Activated naive CD4-positive, alpha-beta T cell treated with anti-CD3 and anti-CD28 coated beads, Interleukin-2, amount 50 U/mL, for 24 hours (primary cell): ENCODE data around the gene CCDC57.

ENCODE experiments used
- H3K27ac Mint-ChIP-seq: one replicate; pipeline ENCODE4 v1.8.0; 2021; ENCODE audit warnings: mild to moderate bottlenecking, mixed read lengths
- H3K27me3 Mint-ChIP-seq: one replicate; pipeline ENCODE4 v1.8.0; 2021; ENCODE audit warnings: mixed read lengths
- H3K36me3 Mint-ChIP-seq: one replicate; pipeline ENCODE4 v1.8.0; 2021; ENCODE audit warnings: mixed read lengths
- H3K4me1 Mint-ChIP-seq: one replicate; pipeline ENCODE4 v1.8.0; 2021; ENCODE audit warnings: mixed read lengths
- H3K4me3 Mint-ChIP-seq: one replicate; pipeline ENCODE4 v1.8.0; 2021; ENCODE audit warnings: mild to moderate bottlenecking, mixed read lengths
- H3K9me3 Mint-ChIP-seq: one replicate; pipeline ENCODE4 v1.8.0; 2021; ENCODE audit warnings: mixed read lengths

Gene CCDC57

GRCh38 chr17:82100502-82101298 is 111.9 kb downstream of the CCDC57 start:
- Mint-ChIP-seq H3K27ac (no peak overlapping the region), H3K4me1 (peaks cover 18% of the 10 kb centered on the region), H3K27me3 (no peaks in the 10 kb centered on the region), H3K36me3 (no peaks in the 10 kb centered on the region), H3K9me3 (no peaks in the 10 kb centered on the region), H3K4me3 (peak overlapping the region; percentile 19)

- Mint-ChIP-seq H3K27ac (peak overlapping the region; percentile 92), H3K9me3 (no peaks in the 10 kb centered on the region), H3K4me1 (peaks cover 9% of the 10 kb centered on the region), H3K27me3 (no peaks in the 10 kb centered on the region), H3K4me3 (peak overlapping the region; percentile 84), H3K36me3 (no peaks in the 10 kb centered on the region)
These were observed 113.5 kb downstream of the CCDC57 start for GRCh38 chr17:82098939-82099763.

GRCh38 chr17:82098169-82098938 is 114.3 kb downstream of the CCDC57 start, which contains the start of gene FASN:
Gene FASN (minus strand): TSS chr17:82098236. CDS start chr17:82096445, 1,791 bp downstream.
- Mint-ChIP-seq H3K9me3 (no peaks in the 10 kb centered on the region), H3K4me1 (peaks cover 7% of the 10 kb centered on the region), H3K27me3 (no peaks in the 10 kb centered on the region), H3K36me3 (peaks cover under 1% of the 10 kb centered on the region), H3K4me3 (peak within 1 kb of the TSS; percentile 84), H3K27ac (peak within 1 kb of the TSS; percentile 30)

GRCh38 chr17:82097919-82098168 is 114.8 kb downstream of the CCDC57 start:
- Mint-ChIP-seq H3K36me3 (peaks cover 2% of the 10 kb centered on the region), H3K27me3 (no peaks in the 10 kb centered on the region), H3K4me3 (peak overlapping the region; percentile 47), H3K9me3 (no peaks in the 10 kb centered on the region), H3K27ac (no peak overlapping the region), H3K4me1 (peaks cover 7% of the 10 kb centered on the region)

GRCh38 chr17:82097184-82097918 is 115.3 kb downstream of the CCDC57 start:
- Mint-ChIP-seq H3K4me3 (peak overlapping the region; percentile 68), H3K4me1 (peaks cover 7% of the 10 kb centered on the region), H3K27me3 (no peaks in the 10 kb centered on the region), H3K36me3 (peaks cover 2% of the 10 kb centered on the region), H3K27ac (peak overlapping the region; percentile 30), H3K9me3 (no peaks in the 10 kb centered on the region)

GRCh38 chr17:82096709-82097183 is 115.9 kb downstream of the CCDC57 start:
- Mint-ChIP-seq H3K4me1 (peaks cover 7% of the 10 kb centered on the region), H3K4me3 (peak overlapping the region; percentile 68), H3K27ac (peak overlapping the region; percentile 30), H3K36me3 (peaks cover 2% of the 10 kb centered on the region), H3K9me3 (no peaks in the 10 kb centered on the region), H3K27me3 (no peaks in the 10 kb centered on the region)

- Mint-ChIP-seq H3K9me3 (no peaks in the 10 kb centered on the region), H3K27ac (no peak overlapping the region), H3K36me3 (peaks cover 2% of the 10 kb centered on the region), H3K4me3 (peak overlapping the region; percentile 68), H3K4me1 (peaks cover 7% of the 10 kb centered on the region), H3K27me3 (no peaks in the 10 kb centered on the region)
These were observed 116.6 kb downstream of the CCDC57 start for GRCh38 chr17:82095777-82096708.

- Mint-ChIP-seq H3K27ac (no peak overlapping the region), H3K4me3 (no peak overlapping the region), H3K9me3 (no peaks in the 10 kb centered on the region), H3K4me1 (peaks cover 7% of the 10 kb centered on the region), H3K27me3 (no peaks in the 10 kb centered on the region), H3K36me3 (peaks cover 2% of the 10 kb centered on the region)
These were observed 117.5 kb downstream of the CCDC57 start for GRCh38 chr17:82094931-82095776.

GRCh38 chr17:82092995-82093751 is 119.5 kb downstream of the CCDC57 start:
- Mint-ChIP-seq H3K36me3 (peaks cover 2% of the 10 kb centered on the region), H3K27ac (no peak overlapping the region), H3K4me1 (peaks cover 7% of the 10 kb centered on the region), H3K27me3 (no peaks in the 10 kb centered on the region), H3K4me3 (no peak overlapping the region), H3K9me3 (no peaks in the 10 kb centered on the region)

- Mint-ChIP-seq H3K4me1 (peaks cover 7% of the 10 kb centered on the region), H3K4me3 (no peak overlapping the region), H3K36me3 (peaks cover 2% of the 10 kb centered on the region), H3K9me3 (no peaks in the 10 kb centered on the region), H3K27ac (no peak overlapping the region), H3K27me3 (no peaks in the 10 kb centered on the region)
These were observed 120.0 kb downstream of the CCDC57 start for GRCh38 chr17:82092628-82092994.

- peaks cover 7% of the 10 kb centered on the region for H3K4me1 Mint-ChIP-seq
- H3K36me3 Mint-ChIP-seq, result peaks cover 2% of the 10 kb centered on the region
- H3K27ac Mint-ChIP-seq, result no peak overlapping the region
These were observed 120.5 kb downstream of the CCDC57 start for GRCh38 chr17:82092094-82092586.

GRCh38 chr17:82091264-82092066 is 121.2 kb downstream of the CCDC57 start:
- Mint-ChIP-seq H3K4me3 (no peak overlapping the region), H3K9me3 (no peaks in the 10 kb centered on the region), H3K36me3 (peaks cover 2% of the 10 kb centered on the region), H3K27me3 (no peaks in the 10 kb centered on the region), H3K27ac (no peak overlapping the region), H3K4me1 (peaks cover 7% of the 10 kb centered on the region)

More at GRCh38 chr17:82092094-82092586, 120.5 kb downstream of the CCDC57 start:
- Mint-ChIP-seq H3K27me3 (no peaks in the 10 kb centered on the region), H3K4me3 (no peak overlapping the region), H3K9me3 (no peaks in the 10 kb centered on the region)
